ENCODE results near the gene TBX19.

DNA sequence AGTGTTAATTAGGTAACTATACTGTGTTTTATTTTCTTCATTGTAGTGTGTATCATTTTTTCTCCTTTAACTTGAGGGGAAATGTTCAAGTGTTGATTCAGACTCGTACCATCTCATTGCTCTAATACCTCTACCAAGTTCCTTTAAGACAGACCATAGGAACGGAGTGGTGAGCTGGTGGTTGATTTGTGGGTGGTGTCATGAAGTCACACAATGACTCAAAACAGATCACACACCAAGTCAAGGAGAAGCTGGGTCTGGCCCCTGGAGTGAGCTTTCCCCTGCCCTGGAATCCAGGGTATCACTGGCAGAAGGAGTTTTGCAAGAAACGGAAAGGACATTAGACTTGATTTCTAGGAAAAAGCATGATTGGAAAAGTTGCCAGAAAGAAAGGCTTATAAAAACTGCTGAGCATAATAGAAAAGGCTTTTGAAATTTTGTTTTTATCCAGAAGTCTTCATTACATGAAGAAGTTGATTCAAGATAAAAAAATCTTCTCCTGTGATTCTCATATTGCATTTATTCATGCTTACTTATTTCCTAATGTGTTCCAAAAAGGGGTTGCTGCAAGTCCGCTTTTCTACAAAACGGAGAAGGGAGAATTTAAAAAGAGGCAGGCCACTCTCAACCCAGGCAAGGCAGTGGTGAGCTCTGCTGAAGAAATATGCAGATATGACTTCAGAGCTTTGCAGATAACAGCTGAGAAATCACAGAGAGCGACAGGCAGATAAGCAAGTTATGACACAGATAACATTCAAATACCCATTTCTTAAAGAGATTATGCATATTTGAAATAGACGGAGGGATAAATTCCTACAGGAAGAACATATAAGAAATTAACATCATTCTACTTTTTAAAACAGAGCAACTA lies 79.7 kb downstream of the TBX19 start:
- TF ChIP-seq, protein P1, sequence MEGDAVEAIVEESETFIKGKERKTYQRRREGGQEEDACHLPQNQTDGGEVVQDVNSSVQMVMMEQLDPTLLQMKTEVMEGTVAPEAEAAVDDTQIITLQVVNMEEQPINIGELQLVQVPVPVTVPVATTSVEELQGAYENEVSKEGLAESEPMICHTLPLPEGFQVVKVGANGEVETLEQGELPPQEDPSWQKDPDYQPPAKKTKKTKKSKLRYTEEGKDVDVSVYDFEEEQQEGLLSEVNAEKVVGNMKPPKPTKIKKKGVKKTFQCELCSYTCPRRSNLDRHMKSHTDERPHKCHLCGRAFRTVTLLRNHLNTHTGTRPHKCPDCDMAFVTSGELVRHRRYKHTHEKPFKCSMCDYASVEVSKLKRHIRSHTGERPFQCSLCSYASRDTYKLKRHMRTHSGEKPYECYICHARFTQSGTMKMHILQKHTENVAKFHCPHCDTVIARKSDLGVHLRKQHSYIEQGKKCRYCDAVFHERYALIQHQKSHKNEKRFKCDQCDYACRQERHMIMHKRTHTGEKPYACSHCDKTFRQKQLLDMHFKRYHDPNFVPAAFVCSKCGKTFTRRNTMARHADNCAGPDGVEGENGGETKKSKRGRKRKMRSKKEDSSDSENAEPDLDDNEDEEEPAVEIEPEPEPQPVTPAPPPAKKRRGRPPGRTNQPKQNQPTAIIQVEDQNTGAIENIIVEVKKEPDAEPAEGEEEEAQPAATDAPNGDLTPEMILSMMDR (conservative IDR thresholded peaks at IDR 0.05; ENCODE audit: low read depth, low read length), result no peak
- no peak for TF ChIP-seq EZH2 (IDR thresholded peaks at IDR 0.05; ENCODE audit: low read length, unreplicated experiment)
- TF ChIP-seq EZH2phosphoT487 (IDR thresholded peaks at IDR 0.05; ENCODE audit: borderline replicate concordance, low read length), result no peak

Measured in PC-3 (cell line).